ENCODE measurements around the gene SPECC1. TPM values are rescaled to one million over a fixed set of nuclear protein-coding genes. Genes with fewer than 3 reads are reported as not detected.

The SPECC1 gene
- total RNA-seq, 4 donors from 2014 or later = 22.5 to 36.3 (median 33.2) TPM

- ATAC-seq = no peak
- Histone ChIP-seq H3K27me3 (no peaks in the 10 kb centered on the region), H3K9me3 (no peaks in the 10 kb centered on the region), H3K27ac (no peak overlapping the region), H3K36me3 (no peaks in the 10 kb centered on the region), H3K4me1 (peaks cover 0 to 20% (median 6%) of the 10 kb centered on the region in 3 donors), H3K4me3 (no peak overlapping the region)
- 98 to 100% methylated on average over 2 of the region's 2 CpGs for WGBS, 2 donors (ENCODE audit: low coverage in 1 of 2)
- TF ChIP-seq POLR2AphosphoS5 (IDR thresholded peaks at IDR 0.05) (no peak), POLR2A (IDR thresholded peaks at IDR 0.05) (no peak), CTCF (IDR thresholded peaks at IDR 0.05) (no peak), EP300 (IDR thresholded peaks at IDR 0.05) (no peak)
These were observed 144.1 kb downstream of the SPECC1 start for GRCh38 chr17:20153231-20153630.

- Histone ChIP-seq H3K9me3 (no peaks in the 10 kb centered on the region), H3K4me1 (peaks cover 0 to 20% (median 6%) of the 10 kb centered on the region in 3 donors), H3K27ac (no peak overlapping the region), H3K36me3 (no peaks in the 10 kb centered on the region), H3K4me3 (no peak overlapping the region), H3K27me3 (peaks cover 8% of the 10 kb centered on the region)
- ATAC-seq = no peak
- WGBS, 2 donors (ENCODE audit: low coverage in 1 of 2) = 94 to 96% methylated on average over 6 to 11 of the region's 11 CpGs
- TF ChIP-seq EP300 (IDR thresholded peaks at IDR 0.05) (no peak), POLR2AphosphoS5 (IDR thresholded peaks at IDR 0.05) (no peak), CTCF (IDR thresholded peaks at IDR 0.05) (no peak), POLR2A (IDR thresholded peaks at IDR 0.05) (no peak)
These were observed 145.3 kb downstream of the SPECC1 start for GRCh38 chr17:20154286-20155000.

- no peak for TF ChIP-seq CTCF (IDR thresholded peaks at IDR 0.05)
- TF ChIP-seq POLR2AphosphoS5 (IDR thresholded peaks at IDR 0.05) = peak; percentile 71
- H3K27me3 ChIP-seq = peaks cover 8% of the 10 kb centered on the region
- no peaks in the 10 kb centered on the region for H3K36me3 ChIP-seq
- 41 to 45% methylated on average over 15 to 16 of the region's 69 CpGs for WGBS, 2 donors (ENCODE audit: low coverage in 1 of 2)
- H3K27ac ChIP-seq = peak overlapping the region in 3 of 4 donors; percentile 73 to 75 (median 74)
- peaks cover 0 to 20% (median 6%) of the 10 kb centered on the region in 3 donors for H3K4me1 ChIP-seq
- H3K9me3 ChIP-seq = no peaks in the 10 kb centered on the region
- ATAC-seq = peak; percentile 99
- peak overlapping the region; percentile 53 to 77 for H3K4me3 ChIP-seq
These were observed 146.4 kb downstream of the SPECC1 start for GRCh38 chr17:20155258-20156195.

DNA sequence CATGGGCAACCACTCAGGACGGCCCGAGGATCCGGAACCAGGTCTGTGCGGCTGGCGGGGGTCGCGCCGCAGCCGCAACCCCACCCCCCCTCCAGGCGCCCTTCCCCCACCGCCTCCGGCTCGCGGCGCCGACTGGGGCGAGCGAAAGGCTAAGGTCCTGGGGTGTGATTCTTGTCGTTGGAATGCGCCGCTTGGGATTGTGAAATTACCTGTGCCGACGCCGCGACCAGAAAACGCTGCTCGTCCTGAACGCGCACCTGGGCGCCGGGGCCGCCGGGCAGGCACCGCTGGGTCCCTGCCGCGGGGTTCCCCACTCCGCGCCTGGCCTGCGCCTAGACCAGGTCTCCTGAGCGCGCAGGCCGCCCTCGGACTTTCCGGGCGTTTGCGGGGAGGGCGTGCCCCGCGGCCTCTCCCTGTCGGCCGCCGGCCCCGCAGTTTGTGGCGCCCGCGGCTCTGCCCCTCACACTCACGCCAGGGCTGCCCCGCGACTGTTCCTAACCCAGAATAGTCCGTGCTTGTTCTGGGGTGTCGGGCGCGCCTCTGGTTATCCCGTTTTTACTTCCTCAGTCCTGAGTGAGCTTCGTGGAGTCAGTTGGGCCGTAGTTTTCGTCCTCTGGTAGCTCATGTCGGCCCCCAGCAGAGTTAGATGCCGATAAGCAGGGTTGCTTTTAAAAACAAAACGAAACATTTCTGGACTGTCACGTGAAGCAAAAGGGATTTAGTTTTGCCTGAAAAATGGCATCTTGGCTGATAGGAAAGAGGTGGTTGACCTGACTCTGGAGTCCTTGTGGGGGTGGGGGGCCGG, 147.2 kb downstream of the SPECC1 start:
- no peaks in the 10 kb centered on the region for H3K9me3 ChIP-seq
- peak; percentile 21 for ATAC-seq
- H3K4me1 ChIP-seq = peaks cover 0 to 20% (median 6%) of the 10 kb centered on the region in 3 donors
- peak overlapping the region; percentile 53 to 77 for H3K4me3 ChIP-seq
- H3K36me3 ChIP-seq = no peaks in the 10 kb centered on the region
- 25% methylated on average over 2 of the region's 72 CpGs; no CpG with 5 or more reads in 1 of the 2 donors for WGBS, 2 donors (ENCODE audit: low coverage in 1 of 2)
- H3K27ac ChIP-seq = peak overlapping the region in 3 of 4 donors; percentile 73 to 75 (median 74)
- H3K27me3 ChIP-seq = peaks cover 8% of the 10 kb centered on the region
- no peak for TF ChIP-seq EP300 (IDR thresholded peaks at IDR 0.05)
- TF ChIP-seq POLR2A (IDR thresholded peaks at IDR 0.05) = no peak
- no peak for TF ChIP-seq CTCF (IDR thresholded peaks at IDR 0.05)
- no peak for TF ChIP-seq POLR2AphosphoS5 (IDR thresholded peaks at IDR 0.05)

Data from gastroesophageal sphincter (tissue), 4 donors.